Testis (tissue), 3 donors: ENCODE data around the gene MACROD1. TPM values are rescaled to one million over a fixed set of nuclear protein-coding genes. Genes with fewer than 3 reads are reported as not detected.

Experiments
- DNase-seq: peaks from one replicate; pipeline ENCODE4 v3.0.0-alpha.2; 2019
- H3K27ac ChIP-seq, 2 donors: fragments of 200-600 bp; sonication (generic); one replicate each; pipeline ENCODE4 v1.5.1; 2019
- H3K27me3 ChIP-seq: fragments of 200-600 bp; sonication (generic); one replicate; pipeline ENCODE4 v1.5.1; 2019
- H3K36me3 ChIP-seq: fragments of 200-600 bp; sonication (generic); one replicate; pipeline ENCODE4 v1.5.1; 2017; ENCODE audit warnings: low read depth; ENCODE audit errors: missing control alignments
- H3K4me1 ChIP-seq: fragments of 200-600 bp; sonication (generic); one replicate; pipeline ENCODE4 v1.5.1; 2019
- H3K4me3 ChIP-seq, 2 donors: fragments of 200-600 bp; sonication (generic); one replicate each; pipeline ENCODE4 v1.5.1; 2017 to 2019
- H3K9me3 ChIP-seq: fragments of 200-600 bp; sonication (generic); one replicate; pipeline ENCODE4 v1.5.1; 2017
- CTCF ChIP-seq, 3 experiments: fragments of 450-650 bp in 2 of 3; fragments of 200-600 bp in 1 of 3; sonication (generic) in 1 of 3; IDR thresholded peaks; one replicate each; pipeline ENCODE4 v1.5.1; 2016 to 2019; ENCODE audit warnings: antibody characterized with exemption in 3 of 3, mild to moderate bottlenecking in 2 of 3, moderate library complexity in 1 of 3
- POLR2A ChIP-seq: fragments of 450-650 bp; IDR thresholded peaks from one replicate; pipeline ENCODE4 v1.6.1; 2017; ENCODE audit warnings: antibody characterized with exemption, mild to moderate bottlenecking, moderate library complexity
- WGBS, 2 donors: methylation state at CpG; one replicate each; pipeline ENCODE4 v1.1.5; 2018; 5-methylcytosine and 5-hydroxymethylcytosine counted together
- intact Hi-C: fragments of 100-400 bp; cut with DNase I; formaldehyde crosslinking; loops from one replicate; pipeline ENCODE4 v1.15.1; 2023; ENCODE audit warnings: low total_unique reads
- polyA plus RNA-seq: library from polyadenylated mRNA; stranded (reverse); fragments of 350-450 nt; fragmentation: Illumina TruSeq; extraction: RNeasy Lipid Tissue Mini Kit (QIAGEN cat#74804); gene quantifications from one replicate; pipeline ENCODE4 v1.2.3, GENCODE V29; 2014; ENCODE audit warnings: low read depth, low replicate concordance; ENCODE audit not compliant: insufficient read depth
- total RNA-seq, 2 donors: library from RNA; depleted of rRNA; stranded (reverse); fragments of >200 nt; gene quantifications; one replicate each; pipeline ENCODE4 v1.2.3, GENCODE V29; 2016

Gene MACROD1
- total and polyA plus RNA-seq, 3 donors from 2014 or later = 13.3 to 15.3 (median 14.1) TPM

GRCh38 chr11:64185693-64186491 lies 20.0 kb upstream of the MACROD1 start, which contains the start of gene STIP1:
Gene STIP1, plus strand, starts transcription at chr11:64186171. Its CDS starts 91 bp downstream, at chr11:64186262.
- no peaks in the 10 kb centered on the region for H3K27me3 ChIP-seq
- intact Hi-C loops = no loop called here
- peak within 1 kb of the TSS; percentile 71 to 78 for H3K4me3 ChIP-seq
- H3K9me3 ChIP-seq = no peaks in the 10 kb centered on the region
- TF ChIP-seq POLR2A (peak; percentile 74), CTCF (IDR thresholded peaks at IDR 0.05) (peak in 2 of 3 experiments; percentile 22 to 43)
- H3K36me3 ChIP-seq = no peaks in the 10 kb centered on the region
- peak within 1 kb of the TSS; percentile 96 to 100 for H3K27ac ChIP-seq
- peaks cover 32% of the 10 kb centered on the region for H3K4me1 ChIP-seq
- peak; percentile 99 for DNase-seq
- 0 to 1% methylated on average over 27 to 40 of the region's 74 CpGs for WGBS, 2 donors

GRCh38 chr11:64185175-64185692 lies 19.3 kb upstream of the MACROD1 start:
- TF ChIP-seq POLR2A = peak; percentile 98
- peak in 2 of 3 experiments; percentile 24 to 58 for TF ChIP-seq CTCF (IDR thresholded peaks at IDR 0.05)
- 0 to 1% methylated on average over 31 to 38 of the region's 52 CpGs for WGBS, 2 donors
- intact Hi-C loops = no loop called here

GRCh38 chr11:64183890-64184289 lies 18.0 kb upstream of the MACROD1 start:
- TF ChIP-seq POLR2A = no peak
- TF ChIP-seq CTCF (IDR thresholded peaks at IDR 0.05) = no peak
- peak overlapping the region in 1 of 2 donors; percentile 23 for H3K27ac ChIP-seq
- no peaks in the 10 kb centered on the region for H3K36me3 ChIP-seq
- no peak overlapping the region for H3K4me3 ChIP-seq
- H3K27me3 ChIP-seq = no peaks in the 10 kb centered on the region
- peaks cover 36% of the 10 kb centered on the region for H3K4me1 ChIP-seq
- no peak for DNase-seq
- no peaks in the 10 kb centered on the region for H3K9me3 ChIP-seq
- 59 to 75% methylated on average over 6 to 7 of the region's 7 CpGs for WGBS, 2 donors
- intact Hi-C loops = no loop called here

More at GRCh38 chr11:64185175-64185692, 19.3 kb upstream of the MACROD1 start:
- Histone ChIP-seq H3K27ac (peak overlapping the region; percentile 96 to 100), H3K36me3 (no peaks in the 10 kb centered on the region), H3K27me3 (no peaks in the 10 kb centered on the region), H3K4me1 (peaks cover 36% of the 10 kb centered on the region), H3K9me3 (no peaks in the 10 kb centered on the region), H3K4me3 (peak overlapping the region; percentile 71 to 78)
- DNase-seq = peak; percentile 88

- Histone ChIP-seq H3K4me3 (no peak overlapping the region), H3K36me3 (no peaks in the 10 kb centered on the region), H3K27ac (peak overlapping the region; percentile 67 to 79), H3K9me3 (no peaks in the 10 kb centered on the region), H3K4me1 (peaks cover 36% of the 10 kb centered on the region), H3K27me3 (no peaks in the 10 kb centered on the region)
- peak; percentile 97 for DNase-seq
- intact Hi-C loops = no loop called here
- WGBS, 2 donors = 35 to 70% methylated on average over 14 to 17 of the region's 17 CpGs
- TF ChIP-seq POLR2A = peak; percentile 71
- no peak for TF ChIP-seq CTCF (IDR thresholded peaks at IDR 0.05)
Measured at GRCh38 chr11:64181506-64182411, 15.8 kb upstream of the MACROD1 start.
